K562 (cell line): ENCODE results near the gene DPEP2. TPM values are rescaled to one million over a fixed set of nuclear protein-coding genes. Genes with fewer than 3 reads are reported as not detected.

Experiments used
- BRD4 ChIP-seq: fragments of 200-600 bp; sonication (generic); IDR thresholded peaks from 2 replicates; pipeline ENCODE4 v1.6.1; 2017; ENCODE audit warnings: inconsistent platforms
- HEY1 ChIP-seq: fragments of 250-450 bp; sonication (Bioruptor Pico); IDR thresholded peaks from 2 replicates; pipeline ENCODE4 v1.5.0; 2020; ENCODE audit warnings: mild to moderate bottlenecking, moderate library complexity, borderline replicate concordance
- POLR2G ChIP-seq: fragments of 200-400 bp; formaldehyde crosslinking; IDR thresholded peaks from 2 replicates; pipeline ENCODE4 v1.6.1; 2017; ENCODE audit warnings: low read depth, mild to moderate bottlenecking, antibody characterized with exemption, low read length, moderate library complexity
- RNF2 ChIP-seq: sonication (generic); IDR thresholded peaks from 2 replicates; pipeline ENCODE4 v1.6.1; 2016
- SMARCC2 ChIP-seq: fragments of 450-650 bp; IDR thresholded peaks from 2 replicates; pipeline ENCODE4 v1.6.1; 2017; ENCODE audit warnings: antibody characterized with exemption, moderate library complexity, mild to moderate bottlenecking, low read depth
- SPI1 ChIP-seq: IDR thresholded peaks from 2 replicates; pipeline ENCODE4 v1.6.1; 2011; ENCODE audit warnings: low read depth, low read length, control low read depth, borderline replicate concordance
- SRSF9 ChIP-seq: fragments of 200-400 bp; formaldehyde crosslinking; IDR thresholded peaks from 2 replicates; pipeline ENCODE4 v1.6.1; 2017; ENCODE audit warnings: low read depth, low read length, borderline replicate concordance
- STAT5B ChIP-seq: fragments of 250-450 bp; sonication (Bioruptor Pico); IDR thresholded peaks from 2 replicates; pipeline ENCODE4 v1.8.0; 2021; ENCODE audit warnings: mild to moderate bottlenecking, inconsistent platforms
- TAF15 ChIP-seq: fragments of 200-400 bp; formaldehyde crosslinking; IDR thresholded peaks from 2 replicates; pipeline ENCODE4 v1.6.1; 2017; ENCODE audit warnings: mild to moderate bottlenecking, low read depth, low read length, moderate library complexity
- ZFP30 ChIP-seq: fragments of 250-450 bp; sonication (Bioruptor Pico); IDR thresholded peaks from 2 replicates; pipeline ENCODE4 v1.8.0; 2022; ENCODE audit warnings: moderate library complexity, mild to moderate bottlenecking, inconsistent platforms, borderline replicate concordance
- ZNF124 ChIP-seq: sonication (generic); formaldehyde crosslinking; IDR thresholded peaks from 2 replicates; pipeline ENCODE4 v1.8.1; 2022; ENCODE audit warnings: missing genetic modification reagents
- ZNF518B ChIP-seq: fragments of 250-450 bp; sonication (Bioruptor Pico); IDR thresholded peaks from 2 replicates; pipeline ENCODE4 v1.5.0; 2021; ENCODE audit warnings: mild to moderate bottlenecking, moderate library complexity
- polyA plus RNA-seq, 8 experiments: library from polyadenylated mRNA; depleted of rRNA in 4 of 8; stranded (reverse) in 5 of 8; unstranded in 3 of 8; fragments of >200 nt; fragmentation: Nextera tagmentation in 2 of 8; fragmentation: Illumina TruSeq in 1 of 8; extraction: Ambion mirVana in 2 of 8; extraction: Trizol in 1 of 8; gene quantifications; 2 replicates each; pipeline versions ENCODE4 v1.2.1 to v1.2.3, GENCODE V29; 2011 to 2014; ENCODE audit warnings: inconsistent platforms in 1 of 8, missing spikeins in 1 of 8
- total RNA-seq, 7 experiments: library from RNA; depleted of rRNA in 6 of 7; stranded (reverse); fragments of >200 nt in 6 of 7; fragmentation: Illumina TruSeq in 2 of 7; extraction: Trizol in 2 of 7; gene quantifications; 2 replicates each; pipeline versions ENCODE4 v1.2.1 to v1.2.3, GENCODE V29; 2011 to 2021; ENCODE audit warnings: low replicate concordance in 1 of 7
- TF ChIP-seq, protein P1 (sequence below): fragments of 250-450 bp; sonication (Bioruptor Pico); IDR thresholded peaks from 2 replicates; pipeline ENCODE4 v1.4.0; 2020; ENCODE audit warnings: borderline replicate concordance
- TF ChIP-seq, protein P2 (sequence below): fragments of 450-650 bp; IDR thresholded peaks from 2 replicates; pipeline ENCODE4 v1.7.1; 2018; ENCODE audit warnings: mild to moderate bottlenecking, low read depth; ENCODE audit not compliant: partially characterized antibody
- TF ChIP-seq, protein P3 (sequence below): fragments of 250-450 bp; sonication (Bioruptor Pico); IDR thresholded peaks from 2 replicates; pipeline ENCODE4 v1.5.0; 2021; ENCODE audit warnings: mild to moderate bottlenecking, borderline replicate concordance
- TF ChIP-seq, protein P4 (sequence below): fragments of 450-650 bp; formaldehyde crosslinking; conservative IDR thresholded peaks from 2 replicates; pipeline ENCODE4 v1.4.0; 2022; ENCODE audit warnings: mild to moderate bottlenecking, missing genetic modification characterization

Gene DPEP2
- total and polyA plus RNA-seq, 9 of the 15 experiments (the other 6 are each of a cell fraction or from before 2014, with no cell fraction given) = 0.14 to 1.2 (median 0.38) TPM

DNA sequence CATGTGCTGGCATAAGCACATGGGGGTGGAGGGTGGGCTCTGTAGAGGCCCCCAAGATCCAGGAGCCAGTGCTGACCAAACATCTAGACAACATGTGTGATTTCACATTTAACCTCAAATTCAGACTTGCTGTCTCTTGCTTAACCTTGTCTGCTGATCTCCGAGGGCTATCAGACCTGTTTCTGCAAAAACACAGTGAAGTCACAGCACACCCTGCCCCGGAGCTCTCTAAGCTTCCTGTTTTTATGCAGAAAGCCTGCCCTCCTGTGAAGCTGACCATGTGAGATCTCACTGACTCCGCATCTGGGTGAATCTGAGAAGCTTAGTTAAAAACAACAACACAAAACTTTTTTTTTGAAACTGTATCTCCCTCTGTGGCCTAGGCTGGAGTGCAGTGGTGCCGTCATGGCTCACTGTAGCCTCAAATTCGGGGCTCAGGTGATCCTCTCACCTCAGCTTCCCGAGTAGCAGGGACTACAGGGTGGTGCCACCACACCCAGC lies 6.6 kb upstream of the DPEP2 start (continued):
- TF ChIP-seq POLR2G (no peak), RNF2 (no peak), ZNF518B (CRISPR knock-in tag) (no peak), HEY1 (CRISPR knock-in tag) (no peak), SRSF9 (no peak), BRD4 (no peak), ZNF124 (no peak), ZFP30 (no peak), TAF15 (no peak), STAT5B (CRISPR knock-in tag) (no peak), SMARCC2 (no peak), SPI1 (no peak)
- TF ChIP-seq, protein P1, sequence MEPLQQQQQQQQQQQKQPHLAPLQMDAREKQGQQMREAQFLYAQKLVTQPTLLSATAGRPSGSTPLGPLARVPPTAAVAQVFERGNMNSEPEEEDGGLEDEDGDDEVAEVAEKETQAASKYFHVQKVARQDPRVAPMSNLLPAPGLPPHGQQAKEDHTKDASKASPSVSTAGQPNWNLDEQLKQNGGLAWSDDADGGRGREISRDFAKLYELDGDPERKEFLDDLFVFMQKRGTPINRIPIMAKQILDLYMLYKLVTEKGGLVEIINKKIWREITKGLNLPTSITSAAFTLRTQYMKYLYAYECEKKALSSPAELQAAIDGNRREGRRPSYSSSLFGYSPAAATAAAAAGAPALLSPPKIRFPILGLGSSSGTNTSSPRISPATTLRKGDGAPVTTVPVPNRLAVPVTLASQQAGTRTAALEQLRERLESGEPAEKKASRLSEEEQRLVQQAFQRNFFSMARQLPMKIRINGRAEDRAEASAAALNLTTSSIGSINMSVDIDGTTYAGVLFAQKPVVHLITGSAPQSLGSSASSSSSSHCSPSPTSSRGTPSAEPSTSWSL = no peak
- TF ChIP-seq, protein P2, sequence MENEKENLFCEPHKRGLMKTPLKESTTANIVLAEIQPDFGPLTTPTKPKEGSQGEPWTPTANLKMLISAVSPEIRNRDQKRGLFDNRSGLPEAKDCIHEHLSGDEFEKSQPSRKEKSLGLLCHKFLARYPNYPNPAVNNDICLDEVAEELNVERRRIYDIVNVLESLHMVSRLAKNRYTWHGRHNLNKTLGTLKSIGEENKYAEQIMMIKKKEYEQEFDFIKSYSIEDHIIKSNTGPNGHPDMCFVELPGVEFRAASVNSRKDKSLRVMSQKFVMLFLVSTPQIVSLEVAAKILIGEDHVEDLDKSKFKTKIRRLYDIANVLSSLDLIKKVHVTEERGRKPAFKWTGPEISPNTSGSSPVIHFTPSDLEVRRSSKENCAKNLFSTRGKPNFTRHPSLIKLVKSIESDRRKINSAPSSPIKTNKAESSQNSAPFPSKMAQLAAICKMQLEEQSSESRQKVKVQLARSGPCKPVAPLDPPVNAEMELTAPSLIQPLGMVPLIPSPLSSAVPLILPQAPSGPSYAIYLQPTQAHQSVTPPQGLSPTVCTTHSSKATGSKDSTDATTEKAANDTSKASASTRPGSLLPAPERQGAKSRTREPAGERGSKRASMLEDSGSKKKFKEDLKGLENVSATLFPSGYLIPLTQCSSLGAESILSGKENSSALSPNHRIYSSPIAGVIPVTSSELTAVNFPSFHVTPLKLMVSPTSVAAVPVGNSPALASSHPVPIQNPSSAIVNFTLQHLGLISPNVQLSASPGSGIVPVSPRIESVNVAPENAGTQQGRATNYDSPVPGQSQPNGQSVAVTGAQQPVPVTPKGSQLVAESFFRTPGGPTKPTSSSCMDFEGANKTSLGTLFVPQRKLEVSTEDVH = no peak
- TF ChIP-seq, protein P3, sequence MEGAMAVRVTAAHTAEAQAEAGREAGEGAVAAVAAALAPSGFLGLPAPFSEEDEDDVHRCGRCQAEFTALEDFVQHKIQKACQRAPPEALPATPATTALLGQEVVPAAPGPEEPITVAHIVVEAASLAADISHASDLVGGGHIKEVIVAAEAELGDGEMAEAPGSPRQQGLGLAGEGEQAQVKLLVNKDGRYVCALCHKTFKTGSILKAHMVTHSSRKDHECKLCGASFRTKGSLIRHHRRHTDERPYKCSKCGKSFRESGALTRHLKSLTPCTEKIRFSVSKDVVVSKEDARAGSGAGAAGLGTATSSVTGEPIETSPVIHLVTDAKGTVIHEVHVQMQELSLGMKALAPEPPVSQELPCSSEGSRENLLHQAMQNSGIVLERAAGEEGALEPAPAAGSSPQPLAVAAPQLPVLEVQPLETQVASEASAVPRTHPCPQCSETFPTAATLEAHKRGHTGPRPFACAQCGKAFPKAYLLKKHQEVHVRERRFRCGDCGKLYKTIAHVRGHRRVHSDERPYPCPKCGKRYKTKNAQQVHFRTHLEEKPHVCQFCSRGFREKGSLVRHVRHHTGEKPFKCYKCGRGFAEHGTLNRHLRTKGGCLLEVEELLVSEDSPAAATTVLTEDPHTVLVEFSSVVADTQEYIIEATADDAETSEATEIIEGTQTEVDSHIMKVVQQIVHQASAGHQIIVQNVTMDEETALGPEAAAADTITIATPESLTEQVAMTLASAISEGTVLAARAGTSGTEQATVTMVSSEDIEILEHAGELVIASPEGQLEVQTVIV (CRISPR knock-in tag) = no peak
- TF ChIP-seq, protein P4, sequence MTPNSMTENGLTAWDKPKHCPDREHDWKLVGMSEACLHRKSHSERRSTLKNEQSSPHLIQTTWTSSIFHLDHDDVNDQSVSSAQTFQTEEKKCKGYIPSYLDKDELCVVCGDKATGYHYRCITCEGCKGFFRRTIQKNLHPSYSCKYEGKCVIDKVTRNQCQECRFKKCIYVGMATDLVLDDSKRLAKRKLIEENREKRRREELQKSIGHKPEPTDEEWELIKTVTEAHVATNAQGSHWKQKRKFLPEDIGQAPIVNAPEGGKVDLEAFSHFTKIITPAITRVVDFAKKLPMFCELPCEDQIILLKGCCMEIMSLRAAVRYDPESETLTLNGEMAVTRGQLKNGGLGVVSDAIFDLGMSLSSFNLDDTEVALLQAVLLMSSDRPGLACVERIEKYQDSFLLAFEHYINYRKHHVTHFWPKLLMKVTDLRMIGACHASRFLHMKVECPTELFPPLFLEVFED (CRISPR knock-in tag) = no peak
